ENCODE measurements around the gene EPHB1. TPM values are rescaled to one million over a fixed set of nuclear protein-coding genes. Genes with fewer than 3 reads are reported as not detected.
"Not testable (repeated sequence)": the region's sequence is repeated elsewhere in the genome, so short reads cannot be mapped to it uniquely, and the experiment has no call there.

EPHB1 gene
- total RNA-seq, 4 donors from 2014 or later, result 0.82 to 2.2 (median 1.2) TPM

GRCh38 chr3:134777341-134777740 lies 17.7 kb upstream of the EPHB1 start:
- Histone ChIP-seq H3K36me3 (no peaks in the 10 kb centered on the region), H3K4me1 (no peaks in the 10 kb centered on the region), H3K27me3 (no peaks in the 10 kb centered on the region), H3K27ac (no peak overlapping the region), H3K4me3 (no peak overlapping the region), H3K9me3 (no peaks in the 10 kb centered on the region)
- intact Hi-C loops (cut with DNase I; ENCODE audit: low total_unique reads) (no loop called here), in situ Hi-C loops (cut with MboI; ENCODE audit: low pct_ligation_motif_present in 1 of 4, low pct_unique_long_range_greater_than_20kb in 1 of 4, low sequenced_read_pairs in 3 of 4) (loop anchor here (25.0 kb wide), 3 partner anchors 710 to 1110 kb away; no protein-coding TSS in a partner anchor)
- DNase-seq, result no peak
- 31 to 70% methylated on average over 2 to 5 of the region's 5 CpGs for WGBS, 2 donors (ENCODE audit: low coverage in 1 of 2)
- no peak for TF ChIP-seq POLR2A (IDR thresholded peaks at IDR 0.05)
- TF ChIP-seq POLR2AphosphoS5 (IDR thresholded peaks at IDR 0.05), result no peak
- no peak for TF ChIP-seq EP300 (IDR thresholded peaks at IDR 0.05; ENCODE audit: low read depth)
- TF ChIP-seq, protein P1, sequence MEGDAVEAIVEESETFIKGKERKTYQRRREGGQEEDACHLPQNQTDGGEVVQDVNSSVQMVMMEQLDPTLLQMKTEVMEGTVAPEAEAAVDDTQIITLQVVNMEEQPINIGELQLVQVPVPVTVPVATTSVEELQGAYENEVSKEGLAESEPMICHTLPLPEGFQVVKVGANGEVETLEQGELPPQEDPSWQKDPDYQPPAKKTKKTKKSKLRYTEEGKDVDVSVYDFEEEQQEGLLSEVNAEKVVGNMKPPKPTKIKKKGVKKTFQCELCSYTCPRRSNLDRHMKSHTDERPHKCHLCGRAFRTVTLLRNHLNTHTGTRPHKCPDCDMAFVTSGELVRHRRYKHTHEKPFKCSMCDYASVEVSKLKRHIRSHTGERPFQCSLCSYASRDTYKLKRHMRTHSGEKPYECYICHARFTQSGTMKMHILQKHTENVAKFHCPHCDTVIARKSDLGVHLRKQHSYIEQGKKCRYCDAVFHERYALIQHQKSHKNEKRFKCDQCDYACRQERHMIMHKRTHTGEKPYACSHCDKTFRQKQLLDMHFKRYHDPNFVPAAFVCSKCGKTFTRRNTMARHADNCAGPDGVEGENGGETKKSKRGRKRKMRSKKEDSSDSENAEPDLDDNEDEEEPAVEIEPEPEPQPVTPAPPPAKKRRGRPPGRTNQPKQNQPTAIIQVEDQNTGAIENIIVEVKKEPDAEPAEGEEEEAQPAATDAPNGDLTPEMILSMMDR (IDR thresholded peaks at IDR 0.05), result no peak

DNA sequence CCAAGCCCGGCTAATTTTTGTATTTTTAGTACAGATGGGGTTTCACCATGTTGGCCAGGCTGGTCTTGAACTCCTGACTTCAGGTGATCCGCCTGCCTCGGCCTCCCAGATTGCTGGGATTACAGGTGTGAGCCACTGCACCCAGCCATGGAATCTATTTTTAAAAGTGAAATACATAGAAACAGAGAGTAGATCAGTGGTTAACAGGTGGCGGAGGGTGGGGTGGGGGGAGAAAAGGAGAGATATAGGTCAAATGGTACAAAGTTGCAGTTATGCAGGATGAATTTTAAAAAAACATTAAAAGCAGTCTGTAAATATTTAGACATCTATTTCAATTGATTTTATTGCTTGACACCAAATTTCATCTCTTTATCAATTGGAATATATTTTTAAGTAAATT lies 6.8 kb upstream of the EPHB1 start:
- WGBS, 2 donors (ENCODE audit: low coverage in 1 of 2), result 78 to 89% methylated on average over 4 of the region's 4 CpGs
- not testable (repeated sequence) for H3K27me3 ChIP-seq

DNA sequence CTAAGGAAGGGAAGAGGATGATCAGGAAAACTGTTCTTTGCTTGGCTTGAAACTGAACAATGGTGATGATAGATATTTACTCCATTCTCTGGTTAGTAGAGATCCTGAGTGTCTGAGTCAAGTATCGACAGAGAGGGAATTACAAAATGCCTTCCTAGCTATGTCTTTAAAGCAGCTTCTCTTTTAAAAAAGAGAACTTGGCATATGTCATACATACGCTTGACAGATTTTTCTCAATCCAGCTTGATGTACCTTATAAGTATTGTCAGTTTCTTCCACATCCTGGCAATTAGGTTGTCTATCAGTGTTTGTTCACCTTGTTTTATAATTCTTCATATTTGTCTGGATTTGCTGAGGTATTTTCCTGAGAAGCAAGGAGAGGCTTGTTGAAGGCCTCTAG lies 5.0 kb upstream of the EPHB1 start:
- Histone ChIP-seq H3K4me1 (peaks cover 0 to 1% (median 0%) of the 10 kb centered on the region in 4 donors), H3K36me3 (no peaks in the 10 kb centered on the region), H3K9me3 (no peaks in the 10 kb centered on the region), H3K27me3 (peaks cover 3% of the 10 kb centered on the region), H3K4me3 (no peak overlapping the region), H3K27ac (no peak overlapping the region)
- in situ Hi-C loops (cut with MboI; ENCODE audit: low pct_ligation_motif_present in 1 of 4, low pct_unique_long_range_greater_than_20kb in 1 of 4, low sequenced_read_pairs in 3 of 4), result loop anchor here (25.0 kb wide), 3 partner anchors 697 to 1097 kb away; no protein-coding TSS in a partner anchor
- WGBS, 2 donors (ENCODE audit: low coverage in 1 of 2), result 88 to 92% methylated on average over 2 of the region's 2 CpGs
- intact Hi-C loops (cut with DNase I; ENCODE audit: low total_unique reads), result loop anchor here (10.0 kb wide), 2 partner anchors 715 to 1105 kb away; no protein-coding TSS in a partner anchor
- TF ChIP-seq POLR2A (IDR thresholded peaks at IDR 0.05), result no peak
- TF ChIP-seq, protein P1 (IDR thresholded peaks at IDR 0.05), result no peak
- no peak for TF ChIP-seq POLR2AphosphoS5 (IDR thresholded peaks at IDR 0.05)
- no peak for TF ChIP-seq EP300 (IDR thresholded peaks at IDR 0.05; ENCODE audit: low read depth)
- no peak for DNase-seq

More for the DNA sequence above, 6.8 kb upstream of the EPHB1 start:
- H3K27ac ChIP-seq; H3K4me1 ChIP-seq; intact Hi-C loops (cut with DNase I; ENCODE audit: low total_unique reads); DNase-seq; H3K4me3 ChIP-seq; H3K36me3 ChIP-seq; H3K9me3 ChIP-seq: not testable (repeated sequence)
- in situ Hi-C loops (cut with MboI; ENCODE audit: low pct_ligation_motif_present in 1 of 4, low pct_unique_long_range_greater_than_20kb in 1 of 4, low sequenced_read_pairs in 3 of 4), result loop anchor here (25.0 kb wide), 3 partner anchors 699 to 1099 kb away; no protein-coding TSS in a partner anchor

- 79 to 86% methylated on average over 8 of the region's 8 CpGs for WGBS, 2 donors (ENCODE audit: low coverage in 1 of 2)
- no peak for DNase-seq
- intact Hi-C loops (cut with DNase I; ENCODE audit: low total_unique reads) (loop anchor here (10.0 kb wide), 2 partner anchors 713 to 1103 kb away; no protein-coding TSS in a partner anchor), in situ Hi-C loops (cut with MboI; ENCODE audit: low pct_ligation_motif_present in 1 of 4, low pct_unique_long_range_greater_than_20kb in 1 of 4, low sequenced_read_pairs in 3 of 4) (loop anchor here (25.0 kb wide), 3 partner anchors 695 to 1095 kb away; no protein-coding TSS in a partner anchor)
- TF ChIP-seq EP300 (IDR thresholded peaks at IDR 0.05; ENCODE audit: low read depth), result no peak
- TF ChIP-seq, protein P1 (IDR thresholded peaks at IDR 0.05), result no peak
- no peak for TF ChIP-seq POLR2A (IDR thresholded peaks at IDR 0.05)
- no peak for TF ChIP-seq POLR2AphosphoS5 (IDR thresholded peaks at IDR 0.05)
- no peaks in the 10 kb centered on the region for H3K36me3 ChIP-seq
- peaks cover 19% of the 10 kb centered on the region for H3K27me3 ChIP-seq
- H3K27ac ChIP-seq, result no peak overlapping the region
- H3K4me1 ChIP-seq, result peaks cover 0 to 14% (median 13%) of the 10 kb centered on the region in 4 donors
- H3K4me3 ChIP-seq, result no peak overlapping the region
- no peaks in the 10 kb centered on the region for H3K9me3 ChIP-seq
Measured at GRCh38 chr3:134791992-134792391, 3.1 kb upstream of the EPHB1 start.

Measured in transverse colon (tissue), 4 donors.